ENCODE results near the gene NMT1.

NMT1 gene

GRCh38 chr17:45103269-45103795, 42.2 kb downstream of the NMT1 start:
- no peak for TF ChIP-seq ELK4 (IDR thresholded peaks at IDR 0.05; ENCODE audit: borderline replicate concordance, low read depth, low read length)
- no peak for TF ChIP-seq ZNF48 (tag by site-specific recombination; IDR thresholded peaks at IDR 0.05)
- no peak for TF ChIP-seq ZBTB1 (tag by site-specific recombination; IDR thresholded peaks at IDR 0.05)
- no peak for TF ChIP-seq ZBTB26 (tag by site-specific recombination; optimal IDR thresholded peaks at IDR 0.05)
- TF ChIP-seq ZNF654 (tag by site-specific recombination; IDR thresholded peaks at IDR 0.05; ENCODE audit: low read depth): no peak
- no peak for TF ChIP-seq HOXA7 (CRISPR knock-in tag; IDR thresholded peaks at IDR 0.05; ENCODE audit: borderline replicate concordance)
- TF ChIP-seq ZNF311 (tag by site-specific recombination; IDR thresholded peaks at IDR 0.05; ENCODE audit: borderline replicate concordance): no peak
- no peak for TF ChIP-seq KLF8 (tag by site-specific recombination; IDR thresholded peaks at IDR 0.05)
- TF ChIP-seq RBAK (tag by site-specific recombination; IDR thresholded peaks at IDR 0.05): no peak
- TF ChIP-seq ZNF548 (tag by site-specific recombination; IDR thresholded peaks at IDR 0.05): no peak
- TF ChIP-seq KLF16 (tag by site-specific recombination; IDR thresholded peaks at IDR 0.05): no peak
- no peak for TF ChIP-seq ZNF510 (tag by site-specific recombination; IDR thresholded peaks at IDR 0.05; ENCODE audit: insufficient replicate concordance)
- no peak for TF ChIP-seq ZNF843 (tag by site-specific recombination; IDR thresholded peaks at IDR 0.05)
- no peak for TF ChIP-seq IKZF3 (tag by site-specific recombination; IDR thresholded peaks at IDR 0.05)
- no peak for TF ChIP-seq ZFP37 (tag by site-specific recombination; IDR thresholded peaks at IDR 0.05)
- no peak for TF ChIP-seq ZBTB7A (tag by site-specific recombination; IDR thresholded peaks at IDR 0.05; ENCODE audit: low read depth)
- TF ChIP-seq ZNF624 (tag by site-specific recombination; IDR thresholded peaks at IDR 0.05): no peak
- no peak for TF ChIP-seq ZNF837 (tag by site-specific recombination; IDR thresholded peaks at IDR 0.05)
- no peak for TF ChIP-seq ZNF341 (tag by site-specific recombination; IDR thresholded peaks at IDR 0.05; ENCODE audit: low read depth)
- no peak for TF ChIP-seq SALL2 (tag by site-specific recombination; IDR thresholded peaks at IDR 0.05; ENCODE audit: borderline replicate concordance)
- POLR2A ChIA-PET: no interaction called here
- CTCF ChIA-PET: interaction anchor here (0.5 to 1.5 kb wide), 3 partner anchors 36 to 183 kb away, joined by 3 to 4 read pairs (median 3); no protein-coding TSS in a partner anchor
- Histone ChIP-seq H3K36me3 (ENCODE audit: control insufficient read depth in 2 of 2, insufficient read depth in 1 of 2, low read length in 2 of 2) (peaks cover 43 to 91% of the 10 kb centered on the region in 2 experiments), H3K9me3 (ENCODE audit: control insufficient read depth, insufficient read depth, low read depth, low read length) (no peaks in the 10 kb centered on the region), H3K4me3 (ENCODE audit: low read depth, low read length) (no peak overlapping the region), H3K27ac (ENCODE audit: extremely low read depth, low read depth, low read length) (no peak overlapping the region), H3K4me1 (ENCODE audit: control insufficient read depth, insufficient read depth, low read length) (no peaks in the 10 kb centered on the region)

- peaks cover 43 to 91% of the 10 kb centered on the region in 2 experiments for H3K36me3 ChIP-seq (ENCODE audit: control insufficient read depth in 2 of 2, insufficient read depth in 1 of 2, low read length in 2 of 2)
- TF ChIP-seq ZNF449 (tag by site-specific recombination; IDR thresholded peaks at IDR 0.05) (no peak), ZNF560 (tag by site-specific recombination; IDR thresholded peaks at IDR 0.05; ENCODE audit: borderline replicate concordance) (no peak), ZNF391 (tag by site-specific recombination; IDR thresholded peaks at IDR 0.05; ENCODE audit: borderline replicate concordance, low read depth) (no peak), REPIN1 (tag by site-specific recombination; IDR thresholded peaks at IDR 0.05; ENCODE audit: low read depth) (no peak), ZNF624 (tag by site-specific recombination; IDR thresholded peaks at IDR 0.05) (no peak), ELK4 (IDR thresholded peaks at IDR 0.05; ENCODE audit: borderline replicate concordance, low read depth, low read length) (no peak), ZNF23 (tag by site-specific recombination; IDR thresholded peaks at IDR 0.05; ENCODE audit: borderline replicate concordance) (no peak), SCRT1 (tag by site-specific recombination; IDR thresholded peaks at IDR 0.05; ENCODE audit: borderline replicate concordance) (no peak), ZBTB21 (tag by site-specific recombination; IDR thresholded peaks at IDR 0.05) (no peak), ZNF561 (tag by site-specific recombination; IDR thresholded peaks at IDR 0.05; ENCODE audit: borderline replicate concordance) (no peak), ZNF791 (tag by site-specific recombination; IDR thresholded peaks at IDR 0.05) (no peak)
- TF ChIP-seq, protein P1, sequence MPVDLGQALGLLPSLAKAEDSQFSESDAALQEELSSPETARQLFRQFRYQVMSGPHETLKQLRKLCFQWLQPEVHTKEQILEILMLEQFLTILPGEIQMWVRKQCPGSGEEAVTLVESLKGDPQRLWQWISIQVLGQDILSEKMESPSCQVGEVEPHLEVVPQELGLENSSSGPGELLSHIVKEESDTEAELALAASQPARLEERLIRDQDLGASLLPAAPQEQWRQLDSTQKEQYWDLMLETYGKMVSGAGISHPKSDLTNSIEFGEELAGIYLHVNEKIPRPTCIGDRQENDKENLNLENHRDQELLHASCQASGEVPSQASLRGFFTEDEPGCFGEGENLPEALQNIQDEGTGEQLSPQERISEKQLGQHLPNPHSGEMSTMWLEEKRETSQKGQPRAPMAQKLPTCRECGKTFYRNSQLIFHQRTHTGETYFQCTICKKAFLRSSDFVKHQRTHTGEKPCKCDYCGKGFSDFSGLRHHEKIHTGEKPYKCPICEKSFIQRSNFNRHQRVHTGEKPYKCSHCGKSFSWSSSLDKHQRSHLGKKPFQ (tag by site-specific recombination; IDR thresholded peaks at IDR 0.05): no peak
- H3K9me3 ChIP-seq (ENCODE audit: control insufficient read depth, insufficient read depth, low read depth, low read length): no peaks in the 10 kb centered on the region
- H3K4me3 ChIP-seq (ENCODE audit: low read depth, low read length): no peak overlapping the region
- CTCF ChIA-PET: interaction anchor here (0.5 kb wide), 1 partner anchor 55 kb away, joined by 4 read pairs; no protein-coding TSS in a partner anchor
- no peak overlapping the region for H3K27ac ChIP-seq (ENCODE audit: extremely low read depth, low read depth, low read length)
- H3K4me1 ChIP-seq (ENCODE audit: control insufficient read depth, insufficient read depth, low read length): no peaks in the 10 kb centered on the region
- POLR2A ChIA-PET: no interaction called here
Measured at GRCh38 chr17:45104029-45104428, 42.9 kb downstream of the NMT1 start.

All from HEK293 (cell line).